ENCODE measurements around the gene VMO1.
"Not testable (repeated sequence)": the region's sequence is repeated elsewhere in the genome, so short reads cannot be mapped to it uniquely, and the experiment has no call there.

VMO1 gene

GRCh38 chr17:4786106-4786511 is at the start of gene VMO1:
Gene VMO1 (minus strand): TSS chr17:4786364. CDS start chr17:4786352, 12 bp downstream.
- DNase-seq (ENCODE audit: low read depth, low spot score) = no peak

GRCh38 chr17:4834681-4835020 is 48.5 kb upstream of the VMO1 start:
- DNase-seq (ENCODE audit: low read depth, low spot score) = no peak

- DNase-seq (ENCODE audit: low read depth, low spot score) = no peak
Measured at GRCh38 chr17:4833941-4834680, 47.9 kb upstream of the VMO1 start.

- DNase-seq (ENCODE audit: low read depth, low spot score) = peak; percentile 73
Measured at GRCh38 chr17:4833178-4833940, 47.2 kb upstream of the VMO1 start, which contains the start of gene MINK1. Gene MINK1 (plus strand): TSS chr17:4833340. CDS start chr17:4833584, 244 bp downstream.

GRCh38 chr17:4832829-4833177 is 46.6 kb upstream of the VMO1 start:
- DNase-seq (ENCODE audit: low read depth, low spot score) = not testable (repeated sequence)

GRCh38 chr17:4827399-4827798 is 41.2 kb upstream of the VMO1 start:
- no peak for DNase-seq (ENCODE audit: low read depth, low spot score)

GRCh38 chr17:4823373-4824089 is 37.4 kb upstream of the VMO1 start:
- DNase-seq (ENCODE audit: low read depth, low spot score) = no peak

GRCh38 chr17:4822835-4823234 is 36.7 kb upstream of the VMO1 start:
- DNase-seq (ENCODE audit: low read depth, low spot score) = no peak

- DNase-seq (ENCODE audit: low read depth, low spot score) = no peak
Measured at GRCh38 chr17:4818276-4818675, 32.1 kb upstream of the VMO1 start.

GRCh38 chr17:4816826-4817225 is 30.7 kb upstream of the VMO1 start:
- no peak for DNase-seq (ENCODE audit: low read depth, low spot score)

- no peak for DNase-seq (ENCODE audit: low read depth, low spot score)
Measured at GRCh38 chr17:4815043-4815675, 29.0 kb upstream of the VMO1 start.

- DNase-seq (ENCODE audit: low read depth, low spot score) = no peak
Measured at GRCh38 chr17:4812690-4813089, 26.5 kb upstream of the VMO1 start.

- no peak for DNase-seq (ENCODE audit: low read depth, low spot score)
Measured at GRCh38 chr17:4811471-4811870, 25.3 kb upstream of the VMO1 start.

GRCh38 chr17:4810696-4811290 is 24.6 kb upstream of the VMO1 start:
- DNase-seq (ENCODE audit: low read depth, low spot score) = no peak

GRCh38 chr17:4808378-4808767 is 22.2 kb upstream of the VMO1 start:
- no peak for DNase-seq (ENCODE audit: low read depth, low spot score)

GRCh38 chr17:4807605-4808377 is 21.6 kb upstream of the VMO1 start:
- DNase-seq (ENCODE audit: low read depth, low spot score) = no peak

GRCh38 chr17:4806777-4807604 is 20.8 kb upstream of the VMO1 start, which contains the start of gene PLD2:
Gene PLD2 (plus strand): TSS chr17:4807152. CDS start chr17:4807773, 621 bp downstream.
- peak; percentile 69 for DNase-seq (ENCODE audit: low read depth, low spot score)

GRCh38 chr17:4806456-4806776 is 20.3 kb upstream of the VMO1 start:
- no peak for DNase-seq (ENCODE audit: low read depth, low spot score)

GRCh38 chr17:4802228-4802627 is 16.1 kb upstream of the VMO1 start, which contains the start of gene C17orf114:
Gene C17orf114 (minus strand): TSS chr17:4802328.
- DNase-seq (ENCODE audit: low read depth, low spot score) = no peak
